Ovary (tissue), 3 donors: ENCODE measurements around the gene A1BG.
"Not testable (repeated sequence)": the region's sequence is repeated elsewhere in the genome, so short reads cannot be mapped to it uniquely, and the experiment has no call there.

Experiments
- CTCF ChIP-seq, 3 donors: fragments of 450-650 bp in 2 of 3; fragments of 200-600 bp in 1 of 3; IDR thresholded peaks; one replicate each; pipeline versions ENCODE4 v1.5.1 to v1.8.0; 2016 to 2022; ENCODE audit warnings: antibody characterized with exemption in 3 of 3, mild to moderate bottlenecking in 1 of 3
- POLR2A ChIP-seq: fragments of 450-650 bp; IDR thresholded peaks from one replicate; pipeline ENCODE4 v1.6.1; 2017; ENCODE audit warnings: antibody characterized with exemption, mild to moderate bottlenecking, moderate library complexity
- donor health status: DM: no; HTN: no; CAD: no.

DNA sequence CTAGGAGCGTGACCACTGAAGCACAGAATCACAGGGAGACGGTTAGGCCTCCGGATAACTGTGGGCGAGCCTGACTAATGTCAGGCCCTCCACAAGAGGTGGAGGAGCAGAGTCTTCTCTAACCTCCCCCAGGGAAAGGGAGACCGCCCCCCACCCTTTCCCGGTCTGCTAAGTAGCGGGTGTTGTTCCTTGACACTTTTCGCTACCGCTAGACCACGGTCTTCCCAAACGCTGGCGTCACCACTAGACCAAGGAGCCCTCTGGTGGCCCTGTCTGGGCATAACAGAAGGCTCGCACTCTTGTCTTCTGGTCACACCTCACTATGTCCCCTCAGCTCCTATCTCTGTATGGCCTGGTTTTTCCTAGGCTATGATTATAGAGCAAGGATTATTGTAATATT, 42.6 kb downstream of the A1BG start:
- peak in 1 of 3 donors; percentile 11 for TF ChIP-seq CTCF (IDR thresholded peaks at IDR 0.05)
- TF ChIP-seq POLR2A = not testable (repeated sequence)
